ENCODE results near the gene TAF10. TPM values are rescaled to one million over a fixed set of nuclear protein-coding genes. Genes with fewer than 3 reads are reported as not detected.
A peak's percentile ranks its signal among the peaks of the same experiment; 100 is the strongest.

Gene TAF10
- total RNA-seq, result 79.4 TPM

- peak; percentile 99 for DNase-seq (ENCODE audit: low spot score)
- peak; percentile 97 for ATAC-seq
- intact Hi-C loops (cut with DNase I), result no loop called here
These were observed at the start of gene TAF10 for GRCh38 chr11:6612213-6613041. TAF10 (minus strand) TSS chr11:6612216; CDS start chr11:6612189, 27 bp downstream.

GRCh38 chr11:6660712-6661111, 48.7 kb upstream of the TAF10 start:
- DNase-seq (ENCODE audit: low spot score), result no peak
- no peak for ATAC-seq
- intact Hi-C loops (cut with DNase I), result no loop called here

DNA sequence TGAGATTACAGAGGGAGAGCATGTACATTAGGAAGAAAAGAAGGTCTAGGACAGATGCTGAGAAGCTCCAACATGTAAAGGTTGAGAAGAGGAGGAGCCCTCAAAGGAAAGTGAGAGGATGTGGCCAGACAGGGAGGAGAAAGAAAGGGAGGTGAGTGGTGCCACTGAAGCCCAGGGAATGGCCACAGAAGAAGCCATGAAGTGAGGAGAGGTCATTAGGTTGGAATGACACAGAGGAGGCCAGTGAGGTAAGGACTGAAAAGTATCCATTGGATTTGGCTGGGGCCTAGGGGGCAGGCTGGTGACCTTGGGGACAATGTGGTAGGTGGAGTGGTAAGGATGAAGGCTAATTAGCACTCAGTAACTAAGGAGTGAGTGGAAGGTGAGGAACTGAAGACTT, 46.6 kb upstream of the TAF10 start:
- DNase-seq (ENCODE audit: low spot score), result no peak

GRCh38 chr11:6657346-6657745, 45.3 kb upstream of the TAF10 start:
- DNase-seq (ENCODE audit: low spot score) (no peak), ATAC-seq (no peak)
- intact Hi-C loops (cut with DNase I), result no loop called here

More for the DNA sequence above, 46.6 kb upstream of the TAF10 start:
- intact Hi-C loops (cut with DNase I), result no loop called here
- no peak for ATAC-seq

DNA sequence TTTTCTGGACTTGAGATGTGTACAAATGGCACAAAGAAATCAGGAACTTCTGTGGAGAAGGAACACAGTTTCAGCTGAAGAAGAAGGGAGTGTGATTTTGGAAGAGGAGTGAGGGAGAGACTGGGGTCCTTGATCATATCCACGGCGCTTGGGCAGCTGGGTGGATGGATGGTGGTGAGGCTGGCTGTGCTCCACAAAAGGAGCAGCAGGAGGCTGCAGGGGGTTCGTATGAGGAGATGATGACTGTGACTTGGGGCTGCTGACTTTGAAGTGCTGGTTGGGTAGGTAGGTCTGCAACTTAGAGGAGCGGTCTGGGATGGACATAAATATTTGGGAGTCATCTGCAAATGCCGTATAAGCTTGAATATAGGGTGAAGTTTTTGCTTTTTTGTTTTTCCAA, 44.9 kb upstream of the TAF10 start:
- DNase-seq (ENCODE audit: low spot score), result no peak
- ATAC-seq, result no peak

GRCh38 chr11:6656584-6656915, 44.5 kb upstream of the TAF10 start:
- ATAC-seq (no peak), DNase-seq (ENCODE audit: low spot score) (no peak)
- intact Hi-C loops (cut with DNase I), result no loop called here

More for the DNA sequence above, 44.9 kb upstream of the TAF10 start:
- intact Hi-C loops (cut with DNase I), result no loop called here

GRCh38 chr11:6655790-6656583, 44.0 kb upstream of the TAF10 start, which contains the start of gene DCHS1:
DCHS1 (minus strand) TSS chr11:6655809; CDS start chr11:6641613, 14,196 bp downstream.
- DNase-seq (ENCODE audit: low spot score) (no peak), ATAC-seq (peak; percentile 47)
- intact Hi-C loops (cut with DNase I), result no loop called here

- intact Hi-C loops (cut with DNase I), result no loop called here
- ATAC-seq (peak; percentile 56), DNase-seq (ENCODE audit: low spot score) (no peak)
These were observed 43.2 kb upstream of the TAF10 start for GRCh38 chr11:6655020-6655789.

- DNase-seq (ENCODE audit: low spot score) (peak; percentile 77), ATAC-seq (peak; percentile 84)
- intact Hi-C loops (cut with DNase I), result no loop called here
These were observed 42.4 kb upstream of the TAF10 start for GRCh38 chr11:6654281-6655019.

DNA sequence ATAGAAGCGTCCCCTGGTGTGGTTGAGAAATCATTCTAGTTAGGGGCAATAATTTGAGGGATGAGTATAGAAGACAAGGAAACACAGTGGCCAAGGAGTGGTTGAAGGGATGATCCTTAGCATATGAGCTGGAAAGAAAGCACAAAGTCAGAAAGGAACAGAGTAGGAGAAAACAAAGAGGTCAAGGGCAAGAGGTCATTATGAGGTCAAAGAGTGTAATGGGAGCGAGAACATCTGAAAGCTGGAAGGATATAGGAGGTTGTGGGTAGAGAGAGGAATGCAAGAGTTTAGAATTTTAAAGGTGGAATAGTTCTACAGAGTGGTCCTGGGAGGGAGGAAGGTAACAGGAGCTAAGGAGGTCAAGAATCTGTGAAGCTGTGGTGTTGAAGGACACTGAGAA, 41.6 kb upstream of the TAF10 start:
- intact Hi-C loops (cut with DNase I), result no loop called here
- DNase-seq (ENCODE audit: low spot score), result no peak
- no peak for ATAC-seq

DNA sequence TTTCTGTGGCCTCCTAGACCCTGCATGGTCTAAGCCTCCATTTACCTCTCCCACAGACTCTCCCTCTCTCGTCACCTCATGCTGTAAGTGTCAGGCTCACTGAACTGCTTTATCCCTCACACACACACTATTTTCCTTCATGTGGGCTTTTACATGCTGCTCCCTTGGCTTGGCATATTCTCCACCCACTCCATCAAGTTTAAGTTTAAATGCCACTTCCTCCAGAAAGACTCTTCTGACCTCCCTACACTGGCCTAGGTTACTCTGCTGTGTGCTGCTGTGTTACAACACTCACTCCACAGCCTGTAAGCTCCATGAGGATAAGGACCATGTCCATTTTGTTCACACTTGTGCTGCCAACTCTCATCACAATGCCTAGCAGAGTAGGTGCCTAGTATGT, 41.1 kb upstream of the TAF10 start:
- DNase-seq (ENCODE audit: low spot score) (no peak), ATAC-seq (no peak)
- intact Hi-C loops (cut with DNase I), result no loop called here

DNA sequence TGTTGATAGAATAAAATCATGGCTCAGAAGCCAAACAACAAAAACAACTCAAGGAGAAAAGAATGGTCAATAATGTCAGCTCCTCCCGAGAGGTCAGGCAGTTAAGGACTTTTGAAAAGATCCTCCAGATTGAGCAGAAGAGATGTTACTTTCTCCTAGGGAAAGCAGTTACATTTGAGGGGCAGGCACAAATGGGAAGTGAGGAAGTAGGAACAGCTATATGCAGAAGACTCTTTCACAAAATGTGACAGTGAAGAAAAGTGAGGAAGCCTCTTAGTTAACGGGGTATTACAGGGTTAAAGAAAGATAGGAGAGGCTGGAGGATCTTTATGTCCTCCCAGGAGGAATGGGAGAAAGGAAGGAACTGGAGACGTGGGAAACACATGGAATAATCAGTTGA, 40.2 kb upstream of the TAF10 start:
- ATAC-seq (no peak), DNase-seq (ENCODE audit: low spot score) (no peak)
- intact Hi-C loops (cut with DNase I), result no loop called here

GRCh38 chr11:6650980-6651379, 39.0 kb upstream of the TAF10 start:
- DNase-seq (ENCODE audit: low spot score) (no peak), ATAC-seq (no peak)
- intact Hi-C loops (cut with DNase I), result no loop called here

DNA sequence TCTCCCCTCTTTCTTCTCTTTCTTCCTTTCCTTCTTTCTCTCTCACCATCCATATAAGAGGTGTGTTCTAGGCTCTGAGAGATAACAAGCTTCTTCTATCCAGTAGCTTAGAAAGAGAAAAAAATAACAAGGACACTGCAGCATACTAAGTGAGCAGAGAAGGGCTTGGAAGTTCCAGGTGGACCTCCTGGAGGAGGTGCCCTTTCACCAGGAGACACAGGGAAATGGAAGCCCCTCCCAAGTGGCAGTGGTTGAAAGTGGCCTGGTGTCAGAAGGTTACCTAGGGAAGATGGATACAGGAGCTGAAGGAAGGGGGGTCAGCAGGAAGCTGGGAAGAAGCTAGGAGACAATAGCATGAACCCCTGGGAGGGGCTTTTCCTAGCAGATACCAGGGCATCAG, 38.1 kb upstream of the TAF10 start:
- no peak for DNase-seq (ENCODE audit: low spot score)
- intact Hi-C loops (cut with DNase I), result no loop called here
- no peak for ATAC-seq

GRCh38 chr11:6648501-6648900, 36.5 kb upstream of the TAF10 start:
- intact Hi-C loops (cut with DNase I), result no loop called here
- DNase-seq (ENCODE audit: low spot score) (no peak), ATAC-seq (no peak)

- ATAC-seq (no peak), DNase-seq (ENCODE audit: low spot score) (no peak)
- intact Hi-C loops (cut with DNase I), result no loop called here
These were observed 35.8 kb upstream of the TAF10 start for GRCh38 chr11:6647836-6648235.

GRCh38 chr11:6646918-6647679, 35.1 kb upstream of the TAF10 start:
- peak; percentile 47 for ATAC-seq
- no peak for DNase-seq (ENCODE audit: low spot score)
- intact Hi-C loops (cut with DNase I), result no loop called here

- DNase-seq (ENCODE audit: low spot score) (no peak), ATAC-seq (peak; percentile 88)
- intact Hi-C loops (cut with DNase I), result no loop called here
These were observed 34.5 kb upstream of the TAF10 start for GRCh38 chr11:6646576-6646917.

All from sciatic nerve (tissue), 2 donors.